Measurements from ENCODE around the gene TEKT3. TPM values are rescaled to one million over a fixed set of nuclear protein-coding genes. Genes with fewer than 3 reads are reported as not detected.

TEKT3 gene
- total and polyA plus RNA-seq, 2 donors (not counting 3 experiments of a cell fraction or from before 2014, with no cell fraction given): 0.28 TPM; not detected in 1

- Histone ChIP-seq H3K9me1 (replicated peaks; ENCODE audit: control insufficient read depth, extremely low read depth, insufficient read depth, low read length) (no peaks in the 10 kb centered on the region), H3K4me1 (ENCODE audit: control insufficient read depth, extremely low read depth, insufficient read depth, low read length) (no peaks in the 10 kb centered on the region), H3K27ac (ENCODE audit: insufficient read depth, low read depth, low read length) (no peak overlapping the region), H3K9me3 (replicated peaks; ENCODE audit: control insufficient read depth, insufficient read depth, low read length) (no peaks in the 10 kb centered on the region), H2AFZ (ENCODE audit: low read depth, low read length) (no peak overlapping the region), H3K36me3 (ENCODE audit: control insufficient read depth in 2 of 2, extremely low read depth in 1 of 2, insufficient read depth in 2 of 2, low read length in 2 of 2) (no peaks in the 10 kb centered on the region), H3K79me2 (ENCODE audit: control insufficient read depth, insufficient read depth, low read length) (no peaks in the 10 kb centered on the region), H3K4me3 (replicated peaks in 1 of 3; ENCODE audit: insufficient read depth in 1 of 3, low read depth in 1 of 3, low read length in 3 of 3) (no peak overlapping the region), H3K4me2 (ENCODE audit: insufficient read depth, low read length) (no peak overlapping the region), H3K27me3 (ENCODE audit: control insufficient read depth in 2 of 2, insufficient read depth in 2 of 2, low read length in 2 of 2) (peaks cover 0 to 2% of the 10 kb centered on the region in 2 experiments), H3K9ac (replicated peaks; ENCODE audit: extremely low read depth, insufficient read depth, low read length) (no peak overlapping the region), H4K20me1 (replicated peaks; ENCODE audit: control insufficient read depth, extremely low read depth, insufficient read depth, low read length) (no peaks in the 10 kb centered on the region)
- intact Hi-C loops (cut with micrococcal nuclease) (no loop called here), dilution Hi-C loops (cut with MboI; ENCODE audit: extremely low pct_ligation_motif_present, low sequenced_read_pairs) (no loop called here)
- ChIA-PET CTCF (interaction anchor here (1.0 to 1.8 kb wide), 2 partner anchors 10 to 183 kb away, joined by 3 to 7 read pairs; no protein-coding TSS in a partner anchor), POLR2A (no interaction called here)
- no peak for DNase-seq (ENCODE audit: low read depth, low spot score)
- TF ChIP-seq MYC (IDR thresholded peaks at IDR 0.05; ENCODE audit: low read depth, low read length) (no peak), FOS (IDR thresholded peaks at IDR 0.05; ENCODE audit: borderline replicate concordance, insufficient read depth, low read length) (no peak), POLR2A (IDR thresholded peaks at IDR 0.05; ENCODE audit: low read depth, low read length) (no peak), EZH2 (IDR thresholded peaks at IDR 0.05; ENCODE audit: borderline replicate concordance, low read depth, low read length, severe bottlenecking) (no peak), JUN (IDR thresholded peaks at IDR 0.05; ENCODE audit: borderline replicate concordance, insufficient read depth, insufficient read length, low read depth) (no peak), MAX (IDR thresholded peaks at IDR 0.05; ENCODE audit: insufficient read depth, insufficient read length) (no peak), GATA2 (IDR thresholded peaks at IDR 0.05; ENCODE audit: insufficient read depth, insufficient read length, low read depth, low read length) (no peak), POLR2AphosphoS5 (IDR thresholded peaks at IDR 0.05; ENCODE audit: insufficient read depth, low read depth, low read length) (no peak)
- TF ChIP-seq, protein P1, sequence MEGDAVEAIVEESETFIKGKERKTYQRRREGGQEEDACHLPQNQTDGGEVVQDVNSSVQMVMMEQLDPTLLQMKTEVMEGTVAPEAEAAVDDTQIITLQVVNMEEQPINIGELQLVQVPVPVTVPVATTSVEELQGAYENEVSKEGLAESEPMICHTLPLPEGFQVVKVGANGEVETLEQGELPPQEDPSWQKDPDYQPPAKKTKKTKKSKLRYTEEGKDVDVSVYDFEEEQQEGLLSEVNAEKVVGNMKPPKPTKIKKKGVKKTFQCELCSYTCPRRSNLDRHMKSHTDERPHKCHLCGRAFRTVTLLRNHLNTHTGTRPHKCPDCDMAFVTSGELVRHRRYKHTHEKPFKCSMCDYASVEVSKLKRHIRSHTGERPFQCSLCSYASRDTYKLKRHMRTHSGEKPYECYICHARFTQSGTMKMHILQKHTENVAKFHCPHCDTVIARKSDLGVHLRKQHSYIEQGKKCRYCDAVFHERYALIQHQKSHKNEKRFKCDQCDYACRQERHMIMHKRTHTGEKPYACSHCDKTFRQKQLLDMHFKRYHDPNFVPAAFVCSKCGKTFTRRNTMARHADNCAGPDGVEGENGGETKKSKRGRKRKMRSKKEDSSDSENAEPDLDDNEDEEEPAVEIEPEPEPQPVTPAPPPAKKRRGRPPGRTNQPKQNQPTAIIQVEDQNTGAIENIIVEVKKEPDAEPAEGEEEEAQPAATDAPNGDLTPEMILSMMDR (IDR thresholded peaks at IDR 0.05; ENCODE audit: extremely low read depth in 1 of 2, insufficient read depth in 1 of 2, low read depth in 1 of 2, low read length in 2 of 2): no peak
- FAIRE-seq: no peak
- BruUV-seq (replicated peaks): no TSS peak
Observed at GRCh38 chr17:15319452-15320010, 21.9 kb downstream of the TEKT3 start.
